ENCODE data around the gene UNC13D. TPM values are rescaled to one million over a fixed set of nuclear protein-coding genes. Genes with fewer than 3 reads are reported as not detected.

Gene UNC13D
- 0.84 and 1.5 TPM in 2 replicates for total RNA-seq

DNA sequence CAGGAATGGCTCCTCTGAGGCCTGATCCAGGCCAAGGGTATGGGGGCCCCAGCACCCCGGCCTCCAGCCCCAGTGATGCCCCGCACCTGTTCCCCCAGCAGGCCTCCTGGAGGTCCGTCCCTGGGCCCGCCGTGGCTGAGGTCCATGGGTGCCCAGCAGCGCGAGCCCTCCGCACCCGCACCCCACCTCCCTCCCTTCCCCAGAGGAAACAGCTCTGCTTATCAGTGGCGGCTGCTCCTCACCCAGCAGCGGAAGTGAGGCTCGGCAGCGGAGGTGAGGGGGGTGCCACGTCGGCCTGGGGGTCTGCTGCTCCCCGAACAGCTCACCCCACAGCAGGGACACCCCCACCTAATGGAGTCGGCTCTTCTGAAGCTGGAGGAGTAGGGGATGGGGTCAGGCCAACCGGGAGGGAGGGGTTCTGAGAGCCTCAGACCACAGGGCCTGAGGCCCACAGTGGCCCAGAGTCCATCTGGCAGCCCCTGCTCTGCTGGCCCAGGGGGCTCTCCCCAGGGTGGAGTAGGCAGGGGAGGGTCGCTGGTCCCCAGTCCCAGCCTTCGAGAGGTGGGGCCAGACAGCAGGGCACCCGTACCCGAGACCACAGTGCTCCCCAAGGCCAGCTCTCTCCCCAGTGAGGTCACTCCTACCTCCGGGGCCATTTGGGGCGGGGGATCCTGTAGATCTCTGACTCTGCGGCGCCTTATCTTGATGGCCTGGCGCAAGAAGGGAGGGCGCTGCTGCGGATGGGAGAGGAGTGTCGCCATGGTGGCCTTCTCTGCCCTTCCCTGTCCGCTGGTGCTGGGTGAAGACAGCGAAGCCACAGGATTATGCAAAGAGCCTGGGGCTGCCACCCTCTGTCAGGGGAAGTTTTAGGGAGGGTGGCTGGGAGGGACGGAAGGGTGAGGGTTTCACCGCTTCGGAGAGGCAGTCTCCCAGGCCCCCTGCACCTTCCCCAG is at the start of gene UNC13D:
TSS of gene UNC13D (minus strand) at position 828 of the 953 bp plus-strand sequence. CDS start at position 761, 67 bp downstream.

GRCh38 chr17:75878174-75878998 is 34.2 kb upstream of the UNC13D start, which contains the start of gene TRIM47:
Gene TRIM47 (minus strand): TSS chr17:75878581. CDS start chr17:75878548, 33 bp downstream.

GRCh38 chr17:75855310-75856061 is 11.3 kb upstream of the UNC13D start, which contains the start of gene WBP2:
Gene WBP2 (minus strand): TSS chr17:75855335. CDS start chr17:75855297, 38 bp downstream.

DNA sequence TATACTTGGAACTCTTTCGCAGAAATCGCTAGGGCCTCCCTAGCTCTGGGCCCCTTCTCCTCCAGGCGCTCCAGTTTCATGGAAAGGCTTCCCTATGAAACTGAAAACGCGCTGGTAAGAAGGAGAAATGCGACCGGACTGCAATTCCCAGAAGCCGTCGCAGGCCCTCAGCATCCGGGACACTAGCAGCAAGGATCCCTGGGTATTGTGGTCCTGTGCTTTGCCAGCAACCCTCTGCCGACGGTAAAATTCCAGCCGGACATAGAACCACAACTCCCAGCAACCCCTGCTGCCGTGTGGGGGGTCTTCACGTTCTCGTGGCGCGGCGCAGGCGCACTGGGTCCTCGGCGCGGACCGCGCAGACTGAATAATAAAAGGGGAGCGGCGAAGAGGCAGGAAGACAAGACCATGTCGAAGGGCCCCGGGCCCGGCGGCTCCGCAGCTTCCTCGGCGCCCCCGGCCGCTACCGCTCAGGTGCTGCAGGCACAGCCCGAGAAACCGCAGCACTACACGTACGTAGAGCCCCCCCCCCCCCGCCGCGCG is 59.7 kb downstream of the UNC13D start, which contains the start of gene UNK:
TSS of gene UNK (plus strand) at position 334 of the 543 bp plus-strand sequence. CDS start at position 409, 75 bp downstream.

Other genes with a start within 250 kb of the UNC13D start
- gene SMIM5, start 211.0 kb downstream of the UNC13D start, total RNA-seq = not detected in 2 replicates
- gene RECQL5, start 177.2 kb downstream of the UNC13D start, total RNA-seq = 15.2 and 17.3 TPM in 2 replicates
- 43.9 and 62.7 TPM in 2 replicates for gene SAP30BP, start 177.1 kb downstream of the UNC13D start, total RNA-seq
- under 0.01 and 0.30 TPM in 2 replicates for gene ITGB4, start 122.9 kb downstream of the UNC13D start, total RNA-seq
- gene GALK1, start 79.2 kb downstream of the UNC13D start, total RNA-seq = 50.1 and 52.8 TPM in 2 replicates
- gene UNK, start 59.6 kb downstream of the UNC13D start, total RNA-seq = 19.0 and 27.9 TPM in 2 replicates
- gene WBP2, start 10.9 kb upstream of the UNC13D start, total RNA-seq = 59.3 and 73.1 TPM in 2 replicates
- gene TRIM47, start 34.2 kb upstream of the UNC13D start, total RNA-seq = 12.8 and 15.1 TPM in 2 replicates
- gene TRIM65, start 52.5 kb upstream of the UNC13D start, total RNA-seq = 20.2 and 23.4 TPM in 2 replicates
- 23.5 and 26.0 TPM in 2 replicates for gene MRPL38, start 60.5 kb upstream of the UNC13D start, total RNA-seq
- 10.8 and 13.7 TPM in 2 replicates for gene FBF1, start 96.6 kb upstream of the UNC13D start, total RNA-seq
- gene ACOX1, start 134.8 kb upstream of the UNC13D start, total RNA-seq = 24.7 and 26.8 TPM in 2 replicates
- gene TEN1, start 134.8 kb upstream of the UNC13D start, total RNA-seq = 15.9 and 16.0 TPM in 2 replicates
- 2.2 and 3.5 TPM in 2 replicates for gene CDK3, start 156.5 kb upstream of the UNC13D start, total RNA-seq
- not detected in 2 replicates for gene EVPL, start 182.9 kb upstream of the UNC13D start, total RNA-seq
- gene SRP68, start 228.1 kb upstream of the UNC13D start, total RNA-seq = 24.4 and 24.7 TPM in 2 replicates
- 0.17 TPM in 1 of 2 replicates, not detected in the other for gene GALR2, start 230.4 kb upstream of the UNC13D start, total RNA-seq
- not detected in 2 replicates for gene ZACN, start 234.8 kb upstream of the UNC13D start, total RNA-seq

Data from bronchus fibroblast of lung (primary cell).